EL (cell line): ENCODE measurements around the gene SELENOO.
A peak's percentile ranks its signal among the peaks of the same experiment; 100 is the strongest.

Experiments used
- DNase-seq: peaks from one replicate; pipeline ENCODE4 v3.0.0-alpha.2; 2016

The SELENOO gene

GRCh38 chr22:50171965-50172421, 28.8 kb upstream of the SELENOO start:
- no peak for DNase-seq

GRCh38 chr22:50173311-50173982, 27.4 kb upstream of the SELENOO start:
- no peak for DNase-seq

GRCh38 chr22:50173983-50174355, 26.8 kb upstream of the SELENOO start:
- DNase-seq, result no peak

- no peak for DNase-seq
Observed at GRCh38 chr22:50174382-50175190, 26.2 kb upstream of the SELENOO start.

GRCh38 chr22:50175191-50175461, 25.7 kb upstream of the SELENOO start:
- DNase-seq, result no peak

GRCh38 chr22:50175921-50176849, 24.6 kb upstream of the SELENOO start:
- no peak for DNase-seq

- no peak for DNase-seq
Observed at GRCh38 chr22:50176850-50177536, 23.8 kb upstream of the SELENOO start.

- DNase-seq, result no peak
Observed at GRCh38 chr22:50177537-50178470, 23.0 kb upstream of the SELENOO start.

GRCh38 chr22:50178471-50178864, 22.3 kb upstream of the SELENOO start:
- no peak for DNase-seq

GRCh38 chr22:50178871-50179869, 21.6 kb upstream of the SELENOO start:
- no peak for DNase-seq

GRCh38 chr22:50179937-50180726, 20.7 kb upstream of the SELENOO start:
- no peak for DNase-seq

GRCh38 chr22:50180727-50181521, 19.9 kb upstream of the SELENOO start:
- DNase-seq, result no peak

- no peak for DNase-seq
Observed at GRCh38 chr22:50182176-50183081, 18.4 kb upstream of the SELENOO start.

- no peak for DNase-seq
Observed at GRCh38 chr22:50183141-50183971, 17.5 kb upstream of the SELENOO start.

GRCh38 chr22:50184004-50184901, 16.6 kb upstream of the SELENOO start:
- peak; percentile 73 for DNase-seq
